H1 (cell line): Measurements from ENCODE around the gene RELL1. TPM values are rescaled to one million over a fixed set of nuclear protein-coding genes. Genes with fewer than 3 reads are reported as not detected.

Experiments used
- CTCF ChIA-PET: fragments of 300-600 bp; sonication (Branson Sonifier 250); formaldehyde crosslinking; loops from one replicate; lab custom pipeline; 2021; ENCODE audit not compliant: partially characterized antibody; lab: Charles Lee
- POLR2A ChIA-PET: fragments of 300-600 bp; sonication (Branson Sonifier 250); formaldehyde crosslinking; loops from one replicate; lab custom pipeline; 2021; ENCODE audit warnings: inconsistent platforms; ENCODE audit not compliant: partially characterized antibody; lab: Charles Lee
- DNase-seq, 2 experiments: peaks; one replicate each; pipeline versions ENCODE4 v3.0.0 to v3.0.0-alpha.2; 2010 to 2022; ENCODE audit warnings: low spot score in 2 of 2, low read depth in 1 of 2, mixed read lengths in 1 of 2
- FAIRE-seq: peaks from 2 replicates; lab custom pipeline; 2011; peaks lifted over from hg19 to GRCh38; lab: Jason Lieb, UNC
- H2AFZ ChIP-seq: 2 replicates; pipeline ENCODE4 v1.8.1; 2012; ENCODE audit warnings: low read length, inconsistent platforms
- H2AK5ac ChIP-seq: 2 replicates; pipeline ENCODE4 v1.6.1; 2013; ENCODE audit warnings: low read depth, low read length
- H2BK120ac ChIP-seq: replicated peaks from 2 replicates; pipeline ENCODE3; 2013; ENCODE audit warnings: low read depth, low read length, inconsistent platforms
- H2BK12ac ChIP-seq: 2 replicates; pipeline ENCODE4 v1.6.1; 2013; ENCODE audit warnings: low read depth, low read length
- H2BK15ac ChIP-seq: 2 replicates; pipeline ENCODE4 v1.6.1; 2013; ENCODE audit warnings: low read length
- H2BK20ac ChIP-seq: 2 replicates; pipeline ENCODE4 v1.6.1; 2013; ENCODE audit warnings: low read length
- H2BK5ac ChIP-seq: 2 replicates; pipeline ENCODE4 v1.6.1; 2013; ENCODE audit warnings: low read depth, low read length
- H3K14ac ChIP-seq: 2 replicates; pipeline ENCODE4 v1.6.1; 2013; ENCODE audit warnings: inconsistent platforms; ENCODE audit not compliant: insufficient read length
- H3K18ac ChIP-seq: 2 replicates; pipeline ENCODE4 v1.6.1; 2013; ENCODE audit warnings: low read length; ENCODE audit errors: extremely low read depth
- H3K23ac ChIP-seq: 2 replicates; pipeline ENCODE4 v1.6.1; 2013; ENCODE audit warnings: inconsistent platforms; ENCODE audit not compliant: insufficient read length
- H3K23me2 ChIP-seq: 2 replicates; pipeline ENCODE4 v1.6.1; 2013; ENCODE audit warnings: low read depth, low read length
- H3K27ac ChIP-seq: 2 replicates; pipeline ENCODE4 v1.6.1; 2011; ENCODE audit warnings: low read depth, low read length, inconsistent platforms
- H3K27me3 ChIP-seq, 4 experiments: replicated peaks in 1 of 4; 1 replicate in 1 of 4; 2 replicates in 3 of 4; pipeline versions ENCODE4 v1.6.1 to v1.8.1; 2011 to 2013; ENCODE audit warnings: low read length in 3 of 4, mild to moderate bottlenecking in 3 of 4, inconsistent platforms in 2 of 4, mixed read lengths in 2 of 4, moderate library complexity in 1 of 4; ENCODE audit not compliant: control insufficient read depth in 3 of 4, insufficient read depth in 3 of 4; ENCODE audit errors: extremely low read depth in 1 of 4
- H3K36me3 ChIP-seq, 4 experiments: 2 replicates each; pipeline versions ENCODE4 v1.6.1 to v1.8.1; 2011 to 2013; ENCODE audit warnings: mild to moderate bottlenecking in 4 of 4, low read length in 3 of 4, moderate library complexity in 2 of 4, control low read depth in 1 of 4, inconsistent platforms in 1 of 4; ENCODE audit not compliant: insufficient read depth in 4 of 4, control insufficient read depth in 2 of 4
- H3K4ac ChIP-seq: replicated peaks from 2 replicates; pipeline ENCODE3; 2013; ENCODE audit warnings: low read length, low read depth, mixed read lengths, inconsistent platforms; ENCODE audit not compliant: insufficient read length
- H3K4me1 ChIP-seq, 4 experiments: replicated peaks in 1 of 4; 1 replicate in 1 of 4; 2 replicates in 3 of 4; pipeline versions ENCODE4 v1.6.1 to v1.8.1; 2011 to 2013; ENCODE audit warnings: low read length in 3 of 4, inconsistent platforms in 2 of 4, mixed read lengths in 1 of 4; ENCODE audit not compliant: insufficient read depth in 4 of 4, control insufficient read depth in 3 of 4
- H3K4me2 ChIP-seq, 2 experiments: 2 replicates each; pipeline versions ENCODE4 v1.6.1 to v1.8.1; 2011 to 2013; ENCODE audit warnings: low read depth in 2 of 2, low read length in 2 of 2, control low read depth in 1 of 2, inconsistent platforms in 1 of 2, mild to moderate bottlenecking in 1 of 2; ENCODE audit not compliant: insufficient read depth in 1 of 2
- H3K4me3 ChIP-seq, 4 experiments: fragments of 200-600, 300-600 bp in 1 of 4; sonication (generic), shearing (Covaris generic), sonication (Bioruptor Twin) in 1 of 4; 2 replicates each; pipeline versions ENCODE4 v1.5.1 to v1.8.1; 2011 to 2016; ENCODE audit warnings: low read length in 4 of 4, low read depth in 3 of 4, control low read depth in 2 of 4, inconsistent platforms in 2 of 4, mild to moderate bottlenecking in 2 of 4, mixed read lengths in 1 of 4, moderate library complexity in 1 of 4; ENCODE audit not compliant: insufficient read depth in 2 of 4; ENCODE audit errors: extremely low read depth in 1 of 4
- H3K56ac ChIP-seq: replicated peaks from 2 replicates; pipeline ENCODE3; 2013; ENCODE audit warnings: low read depth, mild to moderate bottlenecking, mixed read lengths, low read length, inconsistent platforms; ENCODE audit not compliant: insufficient read length
- H3K79me1 ChIP-seq: 2 replicates; pipeline ENCODE4 v1.6.1; 2013; ENCODE audit warnings: low read depth, low read length, control low read depth
- H3K79me2 ChIP-seq, 2 experiments: 2 replicates each; pipeline versions ENCODE4 v1.6.1 to v1.8.1; 2012 to 2013; ENCODE audit warnings: low read length in 2 of 2, mild to moderate bottlenecking in 2 of 2, inconsistent platforms in 1 of 2; ENCODE audit not compliant: insufficient read depth in 2 of 2, control insufficient read depth in 1 of 2
- H3K9ac ChIP-seq, 4 experiments: replicated peaks in 1 of 4; 1 replicate in 1 of 4; 2 replicates in 3 of 4; pipeline versions ENCODE4 v1.6.1 to v1.8.1; 2011 to 2013; ENCODE audit warnings: low read depth in 3 of 4, low read length in 3 of 4, control low read depth in 2 of 4, mild to moderate bottlenecking in 2 of 4, moderate library complexity in 2 of 4, inconsistent platforms in 1 of 4; ENCODE audit errors: extremely low read depth in 1 of 4
- H3K9me3 ChIP-seq, 2 experiments: 2 replicates each; pipeline versions ENCODE4 v1.6.1 to v1.8.1; 2012 to 2013; ENCODE audit warnings: mild to moderate bottlenecking in 2 of 2, moderate library complexity in 2 of 2, control low read depth in 1 of 2, inconsistent platforms in 1 of 2, low read depth in 1 of 2, low read length in 1 of 2, mixed read lengths in 1 of 2; ENCODE audit not compliant: insufficient read depth in 2 of 2
- H4K20me1 ChIP-seq, 2 experiments: replicated peaks in 1 of 2; 2 replicates each; pipeline versions ENCODE3 to v1.8.1; 2011 to 2013; ENCODE audit warnings: inconsistent platforms in 2 of 2, low read length in 2 of 2, mild to moderate bottlenecking in 1 of 2; ENCODE audit not compliant: insufficient read depth in 2 of 2, control insufficient read depth in 1 of 2
- H4K5ac ChIP-seq: 2 replicates; pipeline ENCODE4 v1.6.1; 2013; ENCODE audit warnings: low read length, low read depth, mixed read lengths, inconsistent platforms; ENCODE audit not compliant: insufficient read length
- H4K8ac ChIP-seq: 2 replicates; pipeline ENCODE4 v1.8.0; 2013; ENCODE audit warnings: mild to moderate bottlenecking, moderate library complexity, low read length, inconsistent platforms; ENCODE audit not compliant: insufficient read depth; ENCODE audit errors: extremely low read depth
- H4K91ac ChIP-seq: replicated peaks from 2 replicates; pipeline ENCODE3; 2013; ENCODE audit warnings: low read length, mixed read lengths, inconsistent platforms; ENCODE audit not compliant: insufficient read length
- CHD1 ChIP-seq: IDR thresholded peaks from 2 replicates; pipeline ENCODE4 v1.6.1; 2012; ENCODE audit warnings: low read depth, low read length, improper control_type of control experiment
- CHD2 ChIP-seq: IDR thresholded peaks from 2 replicates; pipeline ENCODE4 v1.6.1; 2012; ENCODE audit warnings: low read length, improper control_type of control experiment
- FOSL1 ChIP-seq: IDR thresholded peaks from 2 replicates; pipeline ENCODE4 v1.6.1; 2011; ENCODE audit warnings: mild to moderate bottlenecking, low read depth, low read length, moderate library complexity; ENCODE audit not compliant: insufficient read depth
- GTF2F1 ChIP-seq: IDR thresholded peaks from 2 replicates; pipeline ENCODE4 v1.6.1; 2012; ENCODE audit warnings: low read depth, low read length, improper control_type of control experiment, borderline replicate concordance
- HDAC2 ChIP-seq, 2 experiments: fragments of 300-600 bp in 1 of 2; sonication (generic) in 1 of 2; IDR thresholded peaks; 2 replicates each; pipeline ENCODE4 v1.6.1; 2011 to 2012; ENCODE audit warnings: low read depth in 2 of 2, low read length in 2 of 2, mild to moderate bottlenecking in 2 of 2, moderate library complexity in 2 of 2, borderline replicate concordance in 1 of 2, inconsistent platforms in 1 of 2
- HDAC6 ChIP-seq: IDR thresholded peaks from one replicate; pipeline ENCODE4 v1.7.1; 2012; ENCODE audit warnings: low read depth, mild to moderate bottlenecking, inconsistent platforms, low read length, moderate library complexity
- JUN ChIP-seq: IDR thresholded peaks from 2 replicates; pipeline ENCODE4 v1.6.1; 2011; ENCODE audit warnings: low read depth, mild to moderate bottlenecking, improper control_type of control experiment, low read length
- NRF1 ChIP-seq: IDR thresholded peaks from 2 replicates; pipeline ENCODE4 v1.6.1; 2011; ENCODE audit warnings: mild to moderate bottlenecking, low read depth, low read length, improper control_type of control experiment
- PHF8 ChIP-seq: fragments of 200-600 bp; sonication (generic); conservative IDR thresholded peaks from 2 replicates; pipeline ENCODE4 v1.7.1; 2012; ENCODE audit warnings: low read depth, mild to moderate bottlenecking, inconsistent platforms, low read length, moderate library complexity
- POU5F1 ChIP-seq: IDR thresholded peaks from 2 replicates; pipeline ENCODE4 v1.6.1; 2011; ENCODE audit warnings: low read depth, mild to moderate bottlenecking, low read length, moderate library complexity
- RBBP5 ChIP-seq: IDR thresholded peaks from 2 replicates; pipeline ENCODE4 v1.7.1; 2012; ENCODE audit warnings: low read depth, mild to moderate bottlenecking, inconsistent platforms, low read length, moderate library complexity, borderline replicate concordance
- SIRT6 ChIP-seq: IDR thresholded peaks from one replicate; pipeline ENCODE4 v1.7.1; 2012; ENCODE audit warnings: low read length, inconsistent platforms
- SP2 ChIP-seq: IDR thresholded peaks from 2 replicates; pipeline ENCODE4 v1.6.1; 2012; ENCODE audit warnings: mild to moderate bottlenecking, low read length, inconsistent platforms
- YY1 ChIP-seq: IDR thresholded peaks from 2 replicates; pipeline ENCODE4 v1.6.1; 2011; ENCODE audit warnings: low read depth, mild to moderate bottlenecking, low read length
- WGBS, 2 experiments: shearing (Covaris generic) in 1 of 2; methylation state at CpG; one replicate each; pipeline versions ENCODE4 v1.1.6 to v1.1.7; 2013 to 2015; ENCODE audit warnings: low lambda C conversion rate in 2 of 2, mixed read lengths in 2 of 2, inconsistent platforms in 1 of 2, low coverage in 1 of 2, missing lambda C conversion rate in 1 of 2; ENCODE audit not compliant: insufficient replicate concordance in 2 of 2, insufficient coverage in 1 of 2, insufficient read length in 1 of 2; ENCODE audit errors: extremely low coverage in 1 of 2, missing lambda C conversion rate in 1 of 2; 5-methylcytosine and 5-hydroxymethylcytosine counted together
- polyA plus RNA-seq, 7 experiments: library from polyadenylated mRNA; depleted of rRNA in 3 of 7; stranded (reverse) in 5 of 7; unstranded in 2 of 7; fragments of >200 nt in 5 of 7; fragments of 200-250 nt in 2 of 7; gene quantifications; 1 replicate in 5 of 7; 2 replicates in 1 of 7; 4 replicates in 1 of 7; pipeline versions ENCODE4 v1.2.1 to v1.2.3, GENCODE V29; 2011 to 2013; ENCODE audit warnings: missing spikeins in 2 of 7, mixed read lengths in 2 of 7
- total RNA-seq: library from RNA; stranded (reverse); fragmentation: NEBNext Ultra II Directional; extraction: Animal tissue kit (Norgen Biotek cat#: 25700); gene quantifications from 2 replicates; pipeline ENCODE4 v1.2.1, GENCODE V29; 2021

RELL1 gene
- total and polyA plus RNA-seq, 2 of the 8 experiments (the other 6 are each of a cell fraction or from before 2014, with no cell fraction given): 2.1 to 14.1 TPM

DNA sequence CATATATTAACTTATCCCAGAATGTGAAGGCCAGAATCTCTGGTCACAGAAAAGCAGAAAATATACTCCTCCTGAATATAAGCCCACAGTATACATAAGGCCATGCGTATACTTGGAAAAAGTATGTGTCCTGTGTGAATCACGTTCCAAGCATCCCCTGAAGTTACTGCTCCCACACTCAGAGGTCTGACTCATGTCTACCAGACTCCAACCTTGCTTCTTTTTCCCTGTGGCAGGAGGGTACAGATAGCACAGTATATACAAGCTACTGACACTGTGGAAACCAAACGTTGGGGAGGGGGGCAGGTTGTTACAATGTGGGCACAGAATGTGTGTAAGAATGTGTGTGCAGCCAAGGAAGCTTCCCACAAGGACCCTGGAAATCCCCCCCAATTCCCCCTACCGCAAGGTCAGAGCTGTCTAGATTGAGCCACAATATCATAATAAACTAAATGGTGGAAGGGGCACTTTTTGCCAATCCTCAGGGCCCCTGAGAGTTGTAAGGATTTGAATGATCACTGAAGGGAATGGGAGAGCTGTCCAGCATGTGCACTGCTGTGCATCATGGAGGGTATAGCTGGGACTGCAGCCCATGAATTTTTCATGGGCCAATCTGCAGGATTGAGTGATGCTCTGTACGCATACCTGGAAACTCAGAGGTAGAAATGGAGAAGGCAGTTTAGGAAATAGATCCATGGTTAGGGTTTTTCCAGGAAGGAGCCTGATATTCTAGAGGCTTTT lies 7.4 kb upstream of the RELL1 start:
- FAIRE-seq (no peak), DNase-seq (no peak)
- Histone ChIP-seq H3K79me2 (no peaks in the 10 kb centered on the region), H3K23me2 (no peaks in the 10 kb centered on the region), H2AK5ac (no peak overlapping the region), H2BK12ac (no peak overlapping the region), H2BK15ac (no peak overlapping the region), H3K36me3 (no peaks in the 10 kb centered on the region), H2AFZ (no peak overlapping the region), H4K91ac (no peak overlapping the region), H2BK5ac (no peak overlapping the region), H3K27me3 (no peaks in the 10 kb centered on the region), H3K27ac (no peak overlapping the region), H3K4me1 (peaks cover 0 to 4% (median 2%) of the 10 kb centered on the region in 4 experiments; a peak in 2 of 7 replicates), H3K9ac (no peak overlapping the region), H3K4me2 (no peak overlapping the region), H4K8ac (no peak overlapping the region), H3K18ac (no peak overlapping the region), H3K4me3 (no peak overlapping the region), H3K23ac (no peak overlapping the region), H3K4ac (no peak overlapping the region), H4K5ac (no peak overlapping the region), H3K9me3 (no peaks in the 10 kb centered on the region), H2BK120ac (no peak overlapping the region), H2BK20ac (no peak overlapping the region), H4K20me1 (no peaks in the 10 kb centered on the region), H3K56ac (no peak overlapping the region), H3K79me1 (no peaks in the 10 kb centered on the region), H3K14ac (no peak overlapping the region)
- ChIA-PET CTCF (interaction anchor here (1.1 kb wide), 1 partner anchor 70 kb away, joined by 3 read pairs; no protein-coding TSS in a partner anchor), POLR2A (no interaction called here)
- 89% methylated on average over 5 of the region's 5 CpGs; no CpG with 5 or more reads in 1 of the 2 experiments for WGBS, 2 experiments
- no peak for TF ChIP-seq SIRT6
- TF ChIP-seq POU5F1: no peak
- no peak for TF ChIP-seq JUN
- TF ChIP-seq PHF8: no peak
- no peak for TF ChIP-seq GTF2F1
- TF ChIP-seq HDAC2 (IDR thresholded peaks at IDR 0.05; ENCODE audit: borderline replicate concordance in 1 of 2, low read depth in 2 of 2, low read length in 2 of 2): no peak
- no peak for TF ChIP-seq YY1
- TF ChIP-seq CHD1: no peak
- no peak for TF ChIP-seq CHD2
- TF ChIP-seq NRF1: no peak
- TF ChIP-seq SP2: no peak
- no peak for TF ChIP-seq HDAC6
- no peak for TF ChIP-seq RBBP5
- no peak for TF ChIP-seq FOSL1
